Activated CD4-positive, alpha-beta T cell treated with anti-CD3 and anti-CD28 coated beads for 24 hours (primary cell): Measurements from ENCODE around the gene KRT1.
"Not testable (repeated sequence)": the region's sequence is repeated elsewhere in the genome, so short reads cannot be mapped to it uniquely, and the experiment has no call there.

Experiments used
- DNase-seq, 2 donors: peaks; one replicate each; pipeline ENCODE4 v3.0.0-alpha.2; 2020; ENCODE audit warnings: low read depth in 2 of 2

KRT1 gene

DNA sequence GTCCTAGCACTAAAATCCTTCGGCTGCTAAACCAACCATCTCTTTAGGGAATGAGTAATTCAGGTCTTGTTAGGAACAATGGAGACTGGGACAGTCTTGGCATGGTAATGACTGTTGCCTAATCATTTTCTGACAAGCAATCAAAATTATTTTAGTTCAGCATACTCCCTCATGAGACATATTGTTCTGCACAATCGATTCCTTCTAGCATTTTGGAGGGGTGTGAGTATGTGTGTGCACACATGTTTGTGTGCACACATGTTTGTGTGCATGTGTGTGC is 2.1 kb upstream of the KRT1 start:
- DNase-seq = no peak

DNA sequence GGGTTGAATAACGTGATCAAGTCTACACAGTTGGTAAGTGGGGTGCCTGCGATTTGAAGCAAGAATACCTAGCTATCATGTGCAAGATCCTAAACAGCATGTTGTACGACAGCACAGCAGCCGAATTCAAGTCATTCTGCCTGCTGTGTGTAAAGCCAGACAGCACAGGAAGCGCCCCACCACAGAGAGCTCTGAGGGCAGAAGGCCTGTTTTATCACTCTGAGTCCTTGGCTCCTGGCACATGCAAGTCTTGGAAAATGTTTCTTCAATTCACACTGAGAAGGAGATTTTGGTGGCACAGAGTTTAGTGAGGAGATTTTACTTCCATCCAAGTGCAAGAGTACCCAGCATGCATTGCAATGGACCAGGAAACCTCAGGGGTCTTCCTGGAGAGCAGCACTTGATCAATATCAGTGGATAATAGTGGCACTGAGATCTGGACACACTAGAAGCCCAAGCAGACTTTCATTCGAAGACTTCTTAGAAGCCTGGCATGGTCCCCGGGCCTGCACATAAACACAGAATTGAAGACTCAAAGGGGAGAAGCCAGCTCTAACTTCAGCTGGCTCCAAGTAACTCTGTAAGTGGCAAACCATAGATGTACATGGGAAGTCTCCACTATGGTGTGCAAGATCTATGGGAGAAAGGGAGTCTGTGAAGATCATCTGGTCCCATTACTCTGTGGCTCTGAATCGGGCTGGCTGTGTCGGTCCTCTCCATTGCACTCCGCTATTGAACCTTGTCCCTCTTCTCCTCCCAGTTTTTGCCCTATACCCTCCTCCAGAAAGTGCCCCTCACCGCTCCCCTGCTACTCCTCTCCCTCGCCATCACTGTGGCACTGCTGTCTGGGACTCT is 1.5 kb upstream of the KRT1 start:
- peak in 1 of 2 donors; percentile 4 for DNase-seq

DNA sequence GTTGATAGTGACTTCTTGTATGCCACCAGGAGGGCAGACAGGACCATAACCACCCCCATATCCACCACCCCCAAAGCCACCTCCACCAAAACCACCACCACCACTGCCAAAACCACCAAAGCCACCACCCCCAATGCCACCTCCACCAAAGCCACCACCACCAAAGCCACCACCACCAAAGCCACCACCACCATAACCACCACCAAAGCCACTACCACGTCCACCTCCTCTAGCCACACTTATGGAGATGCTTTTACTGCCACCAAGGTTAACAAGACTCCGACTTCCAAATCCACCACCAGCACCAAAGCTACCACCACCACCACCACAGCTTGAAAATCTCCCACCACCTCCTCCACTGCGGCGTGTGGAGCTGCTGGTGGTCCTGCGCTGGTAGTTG is 332 bp downstream of the KRT1 start:
- no peak for DNase-seq

DNA sequence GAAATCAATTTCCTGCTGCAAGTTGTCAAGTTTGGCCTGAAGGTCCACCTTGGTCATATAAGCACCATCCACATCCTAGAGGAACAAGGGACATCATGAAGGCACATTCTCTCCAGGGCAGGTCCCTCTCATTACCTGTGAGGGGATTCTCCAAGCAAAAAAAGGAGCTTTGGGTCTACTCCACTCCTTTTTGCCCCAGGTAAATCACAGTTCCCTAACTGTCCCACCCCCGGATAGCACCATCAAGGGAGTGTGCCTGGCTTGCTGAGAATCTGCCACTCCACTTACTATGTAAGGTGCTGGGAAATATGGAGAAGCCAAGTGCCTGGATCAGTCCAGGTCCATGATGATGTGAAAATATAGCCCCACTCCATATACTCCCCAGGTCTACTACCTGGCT is 2.5 kb downstream of the KRT1 start:
- DNase-seq = no peak

DNA sequence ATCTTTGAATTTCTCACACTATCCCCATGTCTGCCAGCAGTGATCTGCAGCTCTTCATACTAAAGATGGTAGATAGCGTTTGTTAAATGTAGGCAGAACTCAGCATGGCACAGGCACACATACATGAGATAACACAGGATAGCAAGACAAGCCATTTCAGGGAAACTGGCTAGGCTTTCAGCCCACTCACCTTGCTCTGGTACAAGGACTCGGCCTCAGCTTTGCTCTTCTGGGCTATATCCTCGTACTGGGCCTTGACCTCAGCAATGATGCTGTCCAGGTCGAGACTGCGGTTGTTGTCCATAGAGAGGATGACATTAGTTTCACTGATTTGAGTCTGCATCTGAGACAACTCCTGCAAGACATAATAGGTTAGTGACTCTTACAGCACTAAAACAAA is 3.1 kb downstream of the KRT1 start:
- no peak for DNase-seq

DNA sequence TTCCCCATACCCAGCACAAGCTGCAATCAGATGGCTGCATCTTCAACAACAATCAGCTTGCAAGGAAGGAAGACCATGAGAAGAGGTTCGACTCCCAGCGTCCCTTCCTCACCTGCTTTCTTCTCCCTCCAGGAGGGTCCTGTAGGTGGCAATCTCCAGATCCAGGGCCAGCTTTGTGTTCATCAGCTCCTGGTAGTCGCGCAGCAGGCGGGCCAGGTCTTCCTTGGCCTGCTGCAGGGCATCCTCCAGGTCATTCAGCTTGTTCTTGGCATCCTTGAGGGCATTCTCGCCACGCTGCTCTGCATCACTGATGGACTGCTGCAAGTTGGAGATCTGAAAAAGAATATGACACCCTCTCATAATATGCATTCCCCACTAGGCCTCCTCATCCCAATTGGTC is 4.0 kb downstream of the KRT1 start:
- no peak for DNase-seq

DNA sequence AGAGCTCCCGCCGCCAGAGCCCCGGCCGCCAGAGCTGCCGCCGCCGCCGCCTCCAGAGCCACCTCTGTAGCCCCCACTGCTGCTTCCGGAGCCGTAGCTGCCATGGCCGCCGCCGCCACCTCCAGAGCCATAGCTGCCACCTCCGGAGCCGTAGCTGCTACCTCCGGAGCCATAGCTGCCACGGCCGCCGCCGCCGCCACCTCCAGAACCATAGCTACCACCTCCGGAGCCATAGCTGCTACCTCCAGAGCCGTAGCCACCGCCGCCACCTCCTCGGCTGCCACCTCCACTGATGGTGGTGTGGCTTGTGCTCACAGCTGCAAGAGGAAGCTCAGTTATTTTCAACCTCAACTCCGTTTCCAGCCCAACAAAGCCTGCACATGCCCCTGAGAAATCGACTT is 4.9 kb downstream of the KRT1 start:
- DNase-seq = no peak

DNA sequence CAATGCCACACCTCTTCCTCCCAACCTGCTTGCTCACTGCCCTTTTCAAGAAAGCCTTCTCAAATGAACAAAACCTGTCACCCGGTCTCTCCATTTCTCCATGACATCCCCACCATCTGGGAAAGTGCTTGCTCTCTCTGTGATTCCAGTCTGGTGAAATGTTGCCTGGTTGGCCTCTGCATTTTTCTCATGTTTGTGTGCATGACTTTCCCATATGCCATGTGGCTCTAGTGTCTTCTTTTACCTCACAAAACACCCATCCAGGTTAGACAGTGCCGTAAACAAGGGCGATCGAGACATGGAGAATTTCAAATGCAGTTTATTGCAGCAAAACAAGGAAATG is 5.8 kb downstream of the KRT1 start:
- DNase-seq = no peak

DNA sequence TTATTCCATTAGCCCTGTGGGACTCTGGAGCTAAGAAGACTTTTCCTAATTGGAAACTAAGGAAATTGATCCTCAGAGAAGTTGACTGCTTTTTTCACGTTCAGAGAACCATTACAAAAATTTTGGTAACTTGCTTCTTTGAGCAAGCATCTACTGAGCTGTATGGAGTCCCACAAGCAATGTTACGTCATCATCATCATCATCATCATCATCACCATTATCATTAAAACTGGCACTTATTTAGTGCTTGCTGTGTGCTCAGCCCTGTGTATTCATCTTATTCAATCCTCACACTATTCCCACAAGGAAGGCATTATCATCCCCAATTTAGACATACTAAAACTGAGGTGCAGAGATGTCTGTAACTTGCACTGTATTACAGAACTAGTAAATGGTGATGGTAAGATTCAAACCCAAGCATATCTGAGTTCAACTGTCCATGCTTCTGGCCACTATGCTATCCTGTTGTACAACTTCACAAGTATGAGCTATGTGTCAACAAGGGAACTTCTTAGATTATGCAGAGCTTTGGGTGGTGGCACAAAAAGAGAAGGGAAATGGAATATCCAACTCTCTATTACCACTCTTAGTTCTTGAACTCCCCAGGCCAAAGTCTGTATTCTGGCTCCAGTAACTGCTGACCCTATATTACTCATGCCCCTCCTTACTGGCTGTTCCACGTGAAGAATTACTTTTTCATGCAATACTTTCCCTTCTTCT is 6.3 kb downstream of the KRT1 start:
- no peak for DNase-seq

DNA sequence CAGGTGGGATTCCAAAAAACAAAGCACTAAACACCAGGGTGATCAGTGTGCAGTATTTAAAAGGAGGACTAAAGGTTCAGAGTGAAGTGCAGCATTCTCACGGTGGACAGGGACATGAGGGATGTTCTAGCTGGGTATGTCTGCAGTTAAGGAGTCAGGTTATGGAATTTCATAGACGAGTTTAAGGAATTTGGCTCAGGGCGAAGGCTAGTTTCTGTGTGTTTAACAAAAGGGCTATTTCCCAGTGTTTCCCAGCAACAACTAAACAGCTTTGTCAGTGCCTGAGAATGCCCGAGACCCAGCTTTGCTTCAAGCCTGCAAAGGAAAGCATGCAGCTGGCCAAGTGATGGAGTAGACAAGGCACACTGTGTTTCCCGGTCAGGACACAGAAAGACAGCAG is 7.0 kb downstream of the KRT1 start:
- DNase-seq = no peak

DNA sequence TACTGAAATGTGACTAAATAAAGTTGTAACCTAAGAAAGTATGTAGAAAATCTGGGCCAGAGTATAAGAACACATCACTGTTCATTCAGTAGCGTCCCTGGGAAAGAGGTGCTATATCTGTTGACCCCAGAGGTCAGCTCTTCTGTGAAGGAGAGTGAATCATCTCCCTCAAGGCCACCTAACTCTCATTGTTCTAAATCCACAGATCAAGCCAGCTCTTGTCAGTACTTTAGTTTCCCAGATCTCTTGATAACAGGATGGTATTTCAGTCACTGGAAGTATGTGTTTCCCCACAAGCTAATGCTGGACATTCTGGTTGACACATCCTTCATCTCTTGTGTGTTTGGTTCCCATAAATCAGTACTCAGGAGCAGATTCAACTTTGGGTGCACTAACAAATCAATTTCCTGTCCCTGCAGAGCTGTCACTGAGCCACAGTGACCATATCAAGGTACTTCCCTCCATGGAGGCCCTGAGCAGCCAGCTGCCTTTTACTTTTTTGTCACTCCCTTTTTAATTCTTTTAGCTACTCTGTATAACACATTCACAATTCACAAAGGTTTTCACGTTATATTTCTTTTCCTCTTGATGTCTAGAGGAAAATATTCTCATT is 7.8 kb downstream of the KRT1 start:
- no peak for DNase-seq

DNA sequence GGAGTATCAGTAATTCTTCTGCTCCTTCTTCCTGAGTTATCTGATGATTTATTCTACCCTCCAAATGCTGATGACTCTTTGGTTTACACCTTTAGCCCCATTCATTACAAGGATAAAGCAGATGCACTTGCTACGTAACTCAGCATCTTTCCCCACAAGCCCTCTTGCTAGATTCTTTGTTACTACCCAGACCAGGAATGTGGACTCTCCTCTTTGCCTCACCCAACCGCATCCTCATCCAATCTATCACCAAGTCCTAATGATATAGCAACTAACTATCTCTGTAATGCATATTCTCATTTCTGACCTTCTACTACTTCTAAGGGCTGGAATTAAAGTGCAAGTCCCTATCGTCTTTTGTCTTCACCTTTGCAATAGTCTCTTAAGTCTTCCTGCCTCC is 9.2 kb downstream of the KRT1 start:
- DNase-seq = no peak

DNA sequence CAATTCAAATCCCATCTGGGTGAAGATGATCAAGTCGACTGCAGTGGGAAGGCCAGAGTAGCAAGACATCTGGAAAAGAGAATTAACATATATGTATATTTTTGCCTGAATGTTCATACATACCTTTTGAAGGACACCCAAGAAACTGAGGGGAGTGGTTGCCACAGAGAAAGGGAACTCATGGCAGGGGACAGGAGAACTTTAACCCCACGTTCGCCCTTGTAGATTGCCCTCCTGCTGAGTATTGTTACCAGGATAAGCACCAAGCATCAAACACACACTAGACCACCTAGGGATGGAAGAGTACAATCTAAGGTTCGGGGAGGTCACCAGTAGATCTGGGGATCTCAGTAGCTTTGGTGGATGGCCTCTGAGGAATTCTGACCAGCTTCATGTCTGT is 9.7 kb downstream of the KRT1 start:
- DNase-seq = no peak

DNA sequence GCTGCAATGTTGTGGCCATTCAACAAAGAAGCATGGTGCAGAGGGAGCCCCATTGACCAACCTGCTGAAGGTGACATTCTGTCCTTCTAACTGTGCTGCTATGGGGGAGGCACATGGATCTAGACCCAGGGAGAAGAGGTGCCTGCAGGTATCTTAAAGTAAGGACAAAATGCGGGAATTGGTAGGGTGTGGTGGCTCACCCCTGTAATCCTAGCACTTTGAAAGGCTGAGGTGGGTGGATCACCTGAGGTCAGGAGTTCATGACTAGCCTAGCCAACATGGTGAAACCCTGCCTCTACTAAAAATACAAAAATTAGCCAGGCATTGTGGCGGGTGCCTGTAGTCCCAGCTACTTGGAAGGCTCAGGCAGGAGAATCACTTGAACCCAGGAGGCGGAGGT is 10.3 kb downstream of the KRT1 start:
- not testable (repeated sequence) for DNase-seq

DNA sequence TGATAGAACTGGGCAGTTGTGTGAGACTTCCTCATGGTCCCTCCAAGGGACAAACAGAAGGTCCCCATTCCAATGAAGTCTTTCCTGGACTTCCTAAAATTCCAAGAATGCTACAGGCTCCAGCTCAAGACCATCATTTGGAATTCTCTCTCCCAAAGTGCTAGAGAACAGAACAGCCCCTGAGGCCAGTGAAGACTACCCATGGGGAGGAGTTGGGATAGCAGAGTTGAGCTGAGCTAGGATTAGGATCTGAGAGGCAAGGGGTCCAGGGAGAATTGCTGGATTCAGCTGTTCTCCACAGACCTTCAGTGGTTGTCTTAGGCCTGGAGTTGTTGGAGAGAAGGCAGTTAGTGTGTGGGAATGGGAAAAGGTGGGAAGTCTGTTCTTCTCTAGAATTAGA is 10.8 kb downstream of the KRT1 start:
- DNase-seq = no peak

DNA sequence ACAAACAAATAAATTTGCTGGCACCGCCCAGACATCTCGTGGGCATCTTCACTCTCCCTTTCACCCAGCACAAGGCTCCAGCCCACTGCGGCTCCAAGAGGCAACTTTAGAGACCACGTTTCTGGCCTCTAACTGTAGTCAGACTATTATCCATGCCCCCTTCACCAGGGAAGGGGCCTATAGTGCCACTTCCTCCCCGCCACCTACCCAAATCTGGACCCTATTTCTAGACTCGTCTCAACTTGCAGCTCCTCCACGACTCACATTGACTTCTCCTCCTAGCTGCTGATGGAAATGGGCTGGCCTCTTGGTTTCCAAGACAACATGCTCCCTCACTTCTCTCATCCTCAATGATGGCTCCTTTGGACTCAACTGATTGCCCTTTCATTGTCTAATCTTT is 12.3 kb downstream of the KRT1 start:
- DNase-seq = no peak

DNA sequence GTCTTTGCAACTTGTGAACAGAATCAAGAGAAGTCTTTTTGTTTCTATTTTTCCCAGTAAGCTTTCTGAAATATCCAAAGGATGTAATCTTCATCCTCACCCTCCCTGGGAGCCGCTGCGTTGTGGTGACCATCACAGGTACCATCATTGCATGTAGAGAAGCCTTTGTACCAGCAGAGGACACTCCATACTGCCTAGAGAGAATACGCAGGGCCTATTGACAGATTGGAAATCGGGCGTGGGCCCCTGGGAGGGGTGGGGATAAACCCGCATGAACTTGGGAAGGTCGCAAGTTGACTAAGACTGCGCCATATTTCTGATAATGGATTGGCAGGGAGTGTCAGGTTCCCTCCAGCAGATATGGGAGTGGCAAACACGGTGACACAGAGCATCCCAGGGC is 12.7 kb downstream of the KRT1 start:
- no peak for DNase-seq

DNA sequence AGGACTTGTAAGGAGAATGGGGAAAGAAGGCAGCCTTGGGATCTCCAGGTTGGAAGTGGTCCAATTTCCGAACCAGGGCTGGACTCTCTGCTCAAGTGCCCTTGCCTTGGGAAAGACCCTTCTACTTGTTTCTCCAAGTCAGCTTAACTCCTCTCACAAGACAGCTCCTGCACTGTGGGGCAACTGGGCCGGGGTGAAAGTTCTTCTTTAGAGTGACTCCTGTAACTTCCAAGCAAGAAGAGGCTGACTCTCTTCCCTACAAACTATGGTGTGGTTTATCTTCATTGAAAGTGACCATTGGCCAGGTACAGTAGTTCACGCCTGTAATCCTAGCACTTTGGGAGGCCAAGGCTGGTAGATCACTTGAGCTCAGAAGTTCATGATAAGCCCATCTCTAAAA is 13.7 kb downstream of the KRT1 start:
- DNase-seq = no peak

DNA sequence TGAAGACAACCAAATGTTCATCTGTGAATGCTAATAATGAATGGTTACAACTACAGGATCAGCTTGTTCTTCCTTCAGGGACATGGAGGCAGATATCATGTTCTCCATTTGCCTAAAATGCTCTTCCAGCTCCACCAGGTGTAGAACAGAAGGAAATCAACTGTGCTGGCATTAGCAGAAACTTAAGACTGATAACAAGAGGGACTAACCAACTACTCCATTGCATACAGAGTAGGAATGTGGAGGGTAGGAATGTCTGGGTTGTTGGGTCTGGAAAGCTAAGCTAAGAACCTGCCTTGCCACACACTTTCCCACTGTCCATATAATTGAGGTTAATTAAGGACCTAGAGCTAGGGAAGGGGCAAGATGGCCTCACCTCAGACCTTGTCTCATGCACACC is 16.8 kb downstream of the KRT1 start:
- DNase-seq = no peak

DNA sequence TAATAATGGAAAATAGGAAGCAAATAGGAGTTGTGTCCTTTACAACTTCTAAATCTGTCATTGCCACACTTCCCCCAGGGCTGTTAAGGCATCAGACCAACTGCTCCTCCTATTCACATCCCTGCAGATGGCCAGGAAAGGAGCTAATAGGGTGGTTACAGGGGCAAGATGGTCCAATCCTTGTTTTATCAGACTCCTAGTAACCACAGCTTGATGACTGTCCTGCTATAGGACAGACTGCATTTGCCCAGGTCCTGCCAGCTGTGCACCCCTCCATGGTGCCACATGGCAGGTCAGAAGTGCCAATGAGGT is 17.3 kb downstream of the KRT1 start:
- DNase-seq = no peak

DNA sequence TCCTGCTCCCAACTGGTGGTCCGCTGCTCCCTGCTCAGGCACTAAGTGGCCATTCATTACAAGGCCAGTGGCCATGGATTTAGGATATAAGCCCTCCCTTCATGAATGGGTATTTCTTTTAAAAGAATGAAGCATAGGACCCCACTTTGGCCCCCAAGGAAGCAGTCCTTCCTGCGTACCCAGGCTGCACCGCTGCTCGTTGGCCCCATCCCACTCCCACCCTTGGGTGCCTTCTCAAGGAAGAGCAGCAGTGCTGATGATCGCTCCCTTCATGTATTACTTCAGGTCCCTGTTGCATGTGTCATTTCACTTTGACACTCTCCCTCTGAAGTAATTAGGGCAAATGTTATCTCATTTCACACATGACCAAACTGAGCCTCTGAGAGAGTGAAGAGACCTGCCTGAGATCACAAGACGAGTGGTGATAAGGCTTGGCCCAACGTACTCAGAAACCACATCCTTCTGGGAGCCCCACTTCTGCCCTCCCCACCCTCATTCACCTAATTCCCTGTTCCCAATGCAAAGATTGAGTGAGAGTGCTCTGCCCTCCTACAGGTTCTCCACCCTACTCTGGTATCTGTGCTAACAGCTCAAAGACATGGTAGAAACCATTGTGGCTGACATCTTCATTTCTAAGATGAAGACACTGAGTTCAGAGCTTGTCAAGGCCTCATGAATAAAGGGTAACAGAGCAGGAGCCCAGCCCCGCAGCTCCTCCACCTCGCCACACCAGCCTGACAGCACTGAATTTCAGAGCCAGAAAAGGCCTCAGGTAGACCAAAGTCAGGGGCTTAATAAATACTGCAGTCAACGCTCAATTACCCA is 17.9 kb downstream of the KRT1 start:
- no peak for DNase-seq

DNA sequence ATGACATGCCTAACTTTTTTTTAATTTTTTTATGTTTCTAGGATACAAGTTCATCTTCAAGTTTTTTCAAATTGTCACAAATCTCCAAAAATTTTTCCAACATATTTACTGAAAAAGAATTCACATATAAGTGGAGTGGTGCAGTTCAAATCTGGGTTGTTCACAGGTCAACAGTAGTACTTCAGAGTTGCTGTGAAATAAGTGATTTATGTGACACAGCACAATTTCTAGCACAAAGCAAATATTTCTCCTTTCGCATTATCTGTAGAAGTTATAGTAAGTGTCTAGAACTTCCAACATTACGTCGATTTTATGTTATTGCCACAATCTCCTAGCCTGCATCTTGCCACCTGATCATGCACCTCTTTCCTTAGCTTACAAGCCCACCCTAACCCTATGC is 18.5 kb downstream of the KRT1 start:
- DNase-seq = no peak
